HepG2 (cell line): Measurements from ENCODE around the gene WWC2. TPM values are rescaled to one million over a fixed set of nuclear protein-coding genes. Genes with fewer than 3 reads are reported as not detected.

ENCODE experiments used
- ATAD3A ChIP-seq: sonication (generic); formaldehyde crosslinking; IDR thresholded peaks from 2 replicates; pipeline ENCODE4 v1.4.0; 2020; ENCODE audit warnings: missing genetic modification reagents
- CEBPB ChIP-seq: IDR thresholded peaks from 2 replicates; pipeline ENCODE4 v1.6.1; 2011; ENCODE audit warnings: low read depth, low read length, improper control_type of control experiment, borderline replicate concordance
- FOXP1 ChIP-seq, 2 experiments: fragments of 450-650 bp in 1 of 2; IDR thresholded peaks; 2 replicates each; pipeline ENCODE4 v1.6.1; 2017 to 2018; ENCODE audit warnings: antibody characterized with exemption in 1 of 2
- JUNB ChIP-seq: sonication (generic); formaldehyde crosslinking; IDR thresholded peaks from 2 replicates; pipeline ENCODE4 v1.8.0; 2022; ENCODE audit warnings: missing genetic modification reagents, mild to moderate bottlenecking, borderline replicate concordance
- KLF16 ChIP-seq, 2 experiments: sonication (generic) in 1 of 2; formaldehyde crosslinking in 1 of 2; IDR thresholded peaks; 2 replicates each; pipeline versions ENCODE4 v1.6.1 to v1.8.0; 2016 to 2023; ENCODE audit warnings: missing genetic modification reagents in 2 of 2, missing compliant biosample characterization in 1 of 2
- MAFG ChIP-seq: sonication (generic); formaldehyde crosslinking; IDR thresholded peaks from 2 replicates; pipeline ENCODE4 v1.5.1; 2020; ENCODE audit warnings: mild to moderate bottlenecking, missing genetic modification reagents
- MAZ ChIP-seq, 2 experiments: sonication (generic) in 1 of 2; formaldehyde crosslinking in 1 of 2; IDR thresholded peaks; 2 replicates each; pipeline versions ENCODE4 v1.5.0 to v1.6.1; 2012 to 2020; ENCODE audit warnings: low read depth in 2 of 2, mild to moderate bottlenecking in 2 of 2, borderline replicate concordance in 1 of 2, improper control_type of control experiment in 1 of 2, low read length in 1 of 2, missing genetic modification reagents in 1 of 2, moderate library complexity in 1 of 2
- NR2F2 ChIP-seq: IDR thresholded peaks from 2 replicates; pipeline ENCODE4 v1.6.1; 2012; ENCODE audit warnings: low read depth, inconsistent platforms, borderline replicate concordance
- STAT6 ChIP-seq: sonication (generic); formaldehyde crosslinking; IDR thresholded peaks from 2 replicates; pipeline ENCODE4 v1.4.0; 2020; ENCODE audit warnings: missing genetic modification reagents, mild to moderate bottlenecking, borderline replicate concordance
- ZEB1 ChIP-seq: IDR thresholded peaks from 2 replicates; pipeline ENCODE4 v1.6.1; 2012; ENCODE audit warnings: mild to moderate bottlenecking, low read depth, inconsistent platforms; ENCODE audit not compliant: insufficient replicate concordance
- ZFY ChIP-seq: sonication (generic); formaldehyde crosslinking; IDR thresholded peaks from 2 replicates; pipeline ENCODE4 v1.4.0; 2020; ENCODE audit warnings: missing genetic modification reagents
- ZHX1 ChIP-seq: sonication (generic); formaldehyde crosslinking; IDR thresholded peaks from 2 replicates; pipeline ENCODE4 v1.8.1; 2022; ENCODE audit warnings: low read depth, mild to moderate bottlenecking, missing genetic modification reagents
- ZNF280D ChIP-seq: sonication (generic); formaldehyde crosslinking; IDR thresholded peaks from 2 replicates; pipeline ENCODE4 v1.5.1; 2020; ENCODE audit warnings: mild to moderate bottlenecking, missing genetic modification reagents
- ZNF556 ChIP-seq: sonication (generic); formaldehyde crosslinking; IDR thresholded peaks from 2 replicates; pipeline ENCODE4 v1.4.0; 2020; ENCODE audit warnings: mild to moderate bottlenecking, missing genetic modification reagents, borderline replicate concordance
- ZNF709 ChIP-seq: sonication (generic); formaldehyde crosslinking; IDR thresholded peaks from 2 replicates; pipeline ENCODE4 v1.5.0; 2020; ENCODE audit warnings: mild to moderate bottlenecking, missing genetic modification reagents
- ZNF83 ChIP-seq: sonication (generic); formaldehyde crosslinking; IDR thresholded peaks from 2 replicates; pipeline ENCODE4 v1.4.0; 2020; ENCODE audit warnings: missing genetic modification reagents, mild to moderate bottlenecking, borderline replicate concordance
- polyA plus RNA-seq, 8 experiments: library from polyadenylated mRNA; depleted of rRNA in 3 of 8; stranded (reverse) in 7 of 8; unstranded in 1 of 8; fragments of >200 nt; fragmentation: Illumina TruSeq in 4 of 8; extraction: Trizol in 4 of 8; gene quantifications; 2 replicates each; pipeline versions ENCODE4 v1.2.1 to v1.2.3, GENCODE V29; 2011 to 2016; ENCODE audit warnings: low read depth in 4 of 8, missing spikeins in 1 of 8, mixed read lengths in 1 of 8; ENCODE audit not compliant: insufficient read depth in 1 of 8
- total RNA-seq, 5 experiments: library from RNA; depleted of rRNA; stranded (reverse); fragments of >200 nt; fragmentation: Illumina TruSeq; extraction: Trizol; gene quantifications; 2 replicates each; pipeline ENCODE4 v1.2.3, GENCODE V29; 2016; ENCODE audit warnings: low read depth in 1 of 5

The WWC2 gene
- total and polyA plus RNA-seq, 2 of the 13 experiments (the other 11 are each of a cell fraction or from before 2014, with no cell fraction given), result 40.0 to 50.1 TPM

GRCh38 chr4:183080372-183081115, 18.5 kb upstream of the WWC2 start (continued):
- TF ChIP-seq JUNB (peak; percentile 36; the same call in 1 of the 2 replicates), ZNF556 (CRISPR knock-in tag) (no peak; the same call in 1 of the 2 replicates), MAZ (IDR thresholded peaks at IDR 0.05; ENCODE audit: borderline replicate concordance, low read depth, low read length) (no peak), MAZ (CRISPR knock-in tag; IDR thresholded peaks at IDR 0.05; ENCODE audit: low read depth) (no peak), ZHX1 (CRISPR knock-in tag) (0 out of 2 replicates have a peak, but pooled peaks have one; percentile 38), MAFG (CRISPR knock-in tag) (no peak), ZNF280D (CRISPR knock-in tag) (peak; percentile 61; the same call in 1 of the 2 replicates), CEBPB (peak; percentile 86), FOXP1 (IDR thresholded peaks at IDR 0.05) (peak; percentile 87), FOXP1 (CRISPR knock-in tag; IDR thresholded peaks at IDR 0.05) (peak; percentile 91), ZNF83 (CRISPR knock-in tag) (no peak), ZEB1 (peak; percentile 83), ATAD3A (no peak), ZNF709 (CRISPR knock-in tag) (no peak), KLF16 (CRISPR knock-in tag; IDR thresholded peaks at IDR 0.05) (peak in 1 of 2 experiments; percentile 67; a peak in 2 of 4 replicates), STAT6 (CRISPR knock-in tag) (peak; percentile 71; the same call in 1 of the 2 replicates), NR2F2 (peak; percentile 71; the same call in 1 of the 2 replicates), ZFY (CRISPR knock-in tag) (no peak)
